Gastrocnemius medialis (tissue), 4 donors: ENCODE results near the gene C1RL. TPM values are rescaled to one million over a fixed set of nuclear protein-coding genes. Genes with fewer than 3 reads are reported as not detected.

ENCODE experiments used
- ATAC-seq, 2 donors: fragments of 150-250 bp; one replicate each; pipeline ENCODE4 v1.9.1; 2016
- DNase-seq, 2 donors: peaks; one replicate each; pipeline ENCODE4 v3.0.0-alpha.2; 2019
- H3K27ac ChIP-seq, 4 donors: fragments of 200-600 bp; sonication (generic); 1 replicate in 1 of 4; 2 replicates in 3 of 4; pipeline ENCODE4 v1.5.1; 2016 to 2018; ENCODE audit warnings: mild to moderate bottlenecking in 2 of 4, moderate library complexity in 1 of 4
- H3K27me3 ChIP-seq, 3 donors: fragments of 200-600 bp; sonication (generic) in 2 of 3; 1 replicate in 1 of 3; 2 replicates in 2 of 3; pipeline versions ENCODE4 v1.5.1 to v1.6.0; 2016 to 2019; ENCODE audit warnings: mild to moderate bottlenecking in 1 of 3, moderate library complexity in 1 of 3
- H3K36me3 ChIP-seq, 2 donors: fragments of 200-600 bp; sonication (generic) in 1 of 2; one replicate each; pipeline ENCODE4 v1.5.1; 2017 to 2018
- H3K4me1 ChIP-seq, 2 donors: fragments of 200-600 bp; sonication (generic) in 1 of 2; one replicate each; pipeline ENCODE4 v1.5.1; 2016 to 2017; ENCODE audit warnings: mild to moderate bottlenecking in 2 of 2
- H3K4me3 ChIP-seq, 4 donors: fragments of 200-600 bp; sonication (generic) in 3 of 4; 1 replicate in 1 of 4; 2 replicates in 3 of 4; pipeline ENCODE4 v1.5.1; 2016 to 2019; ENCODE audit warnings: mild to moderate bottlenecking in 2 of 4
- H3K9me3 ChIP-seq, 3 donors: fragments of 200-600 bp; sonication (generic) in 2 of 3; 1 replicate in 1 of 3; 2 replicates in 2 of 3; pipeline ENCODE4 v1.5.1; 2016 to 2019
- CTCF ChIP-seq, 5 experiments: fragments of 450-650 bp in 3 of 5; fragments of 200-600 bp in 2 of 5; sonication (generic) in 2 of 5; IDR thresholded peaks in 4 of 5; conservative IDR thresholded peaks in 1 of 5; 1 replicate in 4 of 5; 2 replicates in 1 of 5; pipeline ENCODE4 v1.5.1; 2016 to 2019; ENCODE audit warnings: antibody characterized with exemption in 5 of 5, mild to moderate bottlenecking in 3 of 5, moderate library complexity in 3 of 5
- POLR2A ChIP-seq, 2 donors: fragments of 450-650 bp; IDR thresholded peaks; one replicate each; pipeline ENCODE4 v1.6.1; 2017; ENCODE audit warnings: antibody characterized with exemption in 2 of 2, mild to moderate bottlenecking in 2 of 2, moderate library complexity in 2 of 2
- in situ Hi-C, 4 donors: fragments of 200-750 bp; cut with MboI; loops; one replicate each; pipeline versions ENCODE4 v1.15.0 to v1.8.0; 2017; ENCODE audit warnings: low sequenced_read_pairs in 4 of 4
- intact Hi-C: fragments of 100-400 bp; cut with DNase I; formaldehyde crosslinking; loops from one replicate; pipeline ENCODE4 v1.15.1; 2023; ENCODE audit warnings: low total_unique reads
- total RNA-seq, 4 donors: library from RNA; depleted of rRNA; stranded (reverse); fragments of >200 nt; gene quantifications; one replicate each; pipeline versions ENCODE4 v1.1.0 to v1.2.3, GENCODE V29; 2016

C1RL gene
- total RNA-seq, 4 donors from 2014 or later = 15.0 to 18.7 (median 16.7) TPM

DNA sequence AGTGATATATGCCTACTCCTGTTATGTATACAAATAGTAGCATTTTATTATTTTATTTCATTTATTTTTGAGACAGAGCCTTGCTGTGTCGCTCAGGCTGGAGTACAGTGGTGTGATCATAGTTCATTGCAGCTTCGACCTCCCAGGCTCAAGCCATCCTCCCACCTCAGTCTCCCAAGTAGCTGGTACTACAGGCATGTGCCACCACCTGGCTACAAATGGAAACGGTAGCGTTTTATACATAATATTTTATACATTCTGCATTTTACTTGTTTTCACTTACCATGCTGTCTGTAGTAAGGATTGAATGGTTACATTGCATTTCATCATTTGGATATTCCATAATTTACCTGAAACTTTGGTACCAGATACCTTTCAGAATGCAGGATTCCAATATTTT, 30.9 kb downstream of the C1RL start:
- H3K4me1 ChIP-seq = peaks cover 0 to 4% of the 10 kb centered on the region in 2 donors
- no peaks in the 10 kb centered on the region for H3K36me3 ChIP-seq
- H3K4me3 ChIP-seq = no peak overlapping the region
- in situ Hi-C loops = no loop called here
- intact Hi-C loops = no loop called here
- H3K27me3 ChIP-seq = no peaks in the 10 kb centered on the region
- ATAC-seq (no peak), DNase-seq (no peak)
- no peak overlapping the region for H3K27ac ChIP-seq
- no peak for TF ChIP-seq POLR2A (IDR thresholded peaks at IDR 0.05)
- no peak for TF ChIP-seq CTCF (IDR thresholded peaks at IDR 0.05 in 4 of 5, conservative IDR thresholded peaks at IDR 0.05 in 1 of 5)
- no peaks in the 10 kb centered on the region for H3K9me3 ChIP-seq

GRCh38 chr12:7076493-7076892, 32.5 kb downstream of the C1RL start:
- H3K4me3 ChIP-seq = no peak overlapping the region
- in situ Hi-C loops = no loop called here

GRCh38 chr12:7075939-7076338, 33.1 kb downstream of the C1RL start:
- Histone ChIP-seq H3K4me3 (no peak overlapping the region), H3K27ac (no peak overlapping the region), H3K27me3 (no peaks in the 10 kb centered on the region), H3K9me3 (no peaks in the 10 kb centered on the region), H3K4me1 (peaks cover 0 to 4% of the 10 kb centered on the region in 2 donors), H3K36me3 (no peaks in the 10 kb centered on the region)
- intact Hi-C loops = no loop called here
- in situ Hi-C loops = no loop called here
- ATAC-seq = no peak
- TF ChIP-seq POLR2A (IDR thresholded peaks at IDR 0.05) (no peak), CTCF (IDR thresholded peaks at IDR 0.05 in 4 of 5, conservative IDR thresholded peaks at IDR 0.05 in 1 of 5) (no peak)
- DNase-seq = no peak

More at GRCh38 chr12:7076493-7076892, 32.5 kb downstream of the C1RL start:
- no peaks in the 10 kb centered on the region for H3K27me3 ChIP-seq
- intact Hi-C loops = no loop called here
- H3K27ac ChIP-seq = no peak overlapping the region
- TF ChIP-seq CTCF (IDR thresholded peaks at IDR 0.05 in 4 of 5, conservative IDR thresholded peaks at IDR 0.05 in 1 of 5) (no peak), POLR2A (IDR thresholded peaks at IDR 0.05) (no peak)
- ATAC-seq = no peak
- H3K4me1 ChIP-seq = peaks cover 0 to 4% of the 10 kb centered on the region in 2 donors
- no peak for DNase-seq
- H3K9me3 ChIP-seq = no peaks in the 10 kb centered on the region
- no peaks in the 10 kb centered on the region for H3K36me3 ChIP-seq

- in situ Hi-C loops = no loop called here
- Histone ChIP-seq H3K9me3 (no peaks in the 10 kb centered on the region), H3K4me1 (peaks cover 0 to 4% of the 10 kb centered on the region in 2 donors), H3K4me3 (no peak overlapping the region), H3K27me3 (no peaks in the 10 kb centered on the region), H3K27ac (no peak overlapping the region), H3K36me3 (no peaks in the 10 kb centered on the region)
- TF ChIP-seq POLR2A (IDR thresholded peaks at IDR 0.05) (no peak), CTCF (IDR thresholded peaks at IDR 0.05 in 4 of 5, conservative IDR thresholded peaks at IDR 0.05 in 1 of 5) (no peak)
- ATAC-seq (no peak), DNase-seq (no peak)
- intact Hi-C loops = no loop called here
Measured at GRCh38 chr12:7075518-7075917, 33.5 kb downstream of the C1RL start.

DNA sequence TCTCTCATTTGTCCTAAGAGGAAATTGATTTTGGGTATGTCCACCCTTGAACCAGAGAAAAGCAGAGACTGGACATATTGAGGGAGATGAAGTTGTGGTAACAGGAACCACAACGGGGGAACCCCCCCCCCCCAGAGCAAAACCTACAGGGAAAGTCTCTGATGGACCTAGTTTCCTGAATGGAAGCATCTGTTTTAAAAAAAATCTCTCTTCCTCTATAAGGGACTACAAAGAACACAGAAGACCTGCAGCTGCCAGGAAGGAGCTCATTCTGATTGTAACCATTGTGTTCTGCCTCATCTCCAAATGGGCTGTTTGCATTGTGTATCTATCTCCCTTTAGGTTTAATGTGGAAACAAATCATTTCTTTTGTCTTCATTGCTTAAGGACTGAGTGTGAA, 35.1 kb downstream of the C1RL start:
- H3K27ac ChIP-seq = no peak overlapping the region
- no peak for ATAC-seq
- no peaks in the 10 kb centered on the region for H3K27me3 ChIP-seq
- no peaks in the 10 kb centered on the region for H3K9me3 ChIP-seq
- TF ChIP-seq POLR2A (IDR thresholded peaks at IDR 0.05) (no peak), CTCF (IDR thresholded peaks at IDR 0.05 in 4 of 5, conservative IDR thresholded peaks at IDR 0.05 in 1 of 5) (no peak)
- H3K4me3 ChIP-seq = no peak overlapping the region
- H3K4me1 ChIP-seq = peaks cover 7 to 12% of the 10 kb centered on the region in 2 donors
- intact Hi-C loops (no loop called here), in situ Hi-C loops (no loop called here)
- no peak for DNase-seq
- no peaks in the 10 kb centered on the region for H3K36me3 ChIP-seq
